HUES6 (cell line): Measurements from ENCODE around the gene PTTG1IP.

Experiments used
- H3K27ac ChIP-seq: 2 replicates; pipeline ENCODE4 v1.7.0; 2013; ENCODE audit warnings: low read depth, mild to moderate bottlenecking, low read length, inconsistent platforms
- H3K27me3 ChIP-seq: 2 replicates; pipeline ENCODE4 v1.6.1; 2013; ENCODE audit warnings: low read length; ENCODE audit not compliant: control insufficient read depth, insufficient read depth
- H3K36me3 ChIP-seq: 2 replicates; pipeline ENCODE4 v1.6.1; 2013; ENCODE audit warnings: low read length; ENCODE audit not compliant: control insufficient read depth, insufficient read depth
- H3K4me1 ChIP-seq: 2 replicates; pipeline ENCODE4 v1.6.1; 2013; ENCODE audit warnings: low read length; ENCODE audit not compliant: control insufficient read depth, insufficient read depth
- H3K4me3 ChIP-seq: 2 replicates; pipeline ENCODE4 v1.5.1; 2013; ENCODE audit warnings: low read depth, low read length
- H3K9ac ChIP-seq: one replicate; pipeline ENCODE4 v1.6.1; 2013; ENCODE audit warnings: mild to moderate bottlenecking, low read length
- H3K9me3 ChIP-seq: 2 replicates; pipeline ENCODE4 v1.6.1; 2013; ENCODE audit warnings: low read depth, low read length; ENCODE audit not compliant: control insufficient read depth, insufficient read depth

Gene PTTG1IP

DNA sequence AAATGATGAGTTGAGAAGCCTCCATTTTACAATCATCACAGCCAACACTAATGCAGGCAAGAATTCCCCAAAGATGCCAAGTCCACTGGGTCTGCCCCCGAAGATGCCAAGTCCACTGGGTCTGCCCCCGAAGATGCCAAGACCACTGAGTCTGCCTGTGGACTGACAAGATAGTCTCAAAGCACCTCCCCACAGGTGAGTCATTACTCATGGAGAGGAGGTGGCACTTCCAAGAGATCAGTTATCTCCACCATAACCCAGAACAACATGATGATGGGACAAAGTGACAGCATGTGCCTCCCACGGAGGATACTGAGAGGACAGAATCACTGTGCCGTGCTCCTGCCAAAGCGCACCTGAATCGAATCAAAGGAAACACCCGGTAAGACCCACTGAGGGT is 4.8 kb downstream of the PTTG1IP start:
- Histone ChIP-seq H3K27ac (no peak overlapping the region), H3K4me1 (peaks cover 63% of the 10 kb centered on the region), H3K36me3 (peaks cover 30% of the 10 kb centered on the region), H3K4me3 (no peak overlapping the region), H3K9ac (no peak overlapping the region), H3K27me3 (no peaks in the 10 kb centered on the region), H3K9me3 (no peaks in the 10 kb centered on the region)

DNA sequence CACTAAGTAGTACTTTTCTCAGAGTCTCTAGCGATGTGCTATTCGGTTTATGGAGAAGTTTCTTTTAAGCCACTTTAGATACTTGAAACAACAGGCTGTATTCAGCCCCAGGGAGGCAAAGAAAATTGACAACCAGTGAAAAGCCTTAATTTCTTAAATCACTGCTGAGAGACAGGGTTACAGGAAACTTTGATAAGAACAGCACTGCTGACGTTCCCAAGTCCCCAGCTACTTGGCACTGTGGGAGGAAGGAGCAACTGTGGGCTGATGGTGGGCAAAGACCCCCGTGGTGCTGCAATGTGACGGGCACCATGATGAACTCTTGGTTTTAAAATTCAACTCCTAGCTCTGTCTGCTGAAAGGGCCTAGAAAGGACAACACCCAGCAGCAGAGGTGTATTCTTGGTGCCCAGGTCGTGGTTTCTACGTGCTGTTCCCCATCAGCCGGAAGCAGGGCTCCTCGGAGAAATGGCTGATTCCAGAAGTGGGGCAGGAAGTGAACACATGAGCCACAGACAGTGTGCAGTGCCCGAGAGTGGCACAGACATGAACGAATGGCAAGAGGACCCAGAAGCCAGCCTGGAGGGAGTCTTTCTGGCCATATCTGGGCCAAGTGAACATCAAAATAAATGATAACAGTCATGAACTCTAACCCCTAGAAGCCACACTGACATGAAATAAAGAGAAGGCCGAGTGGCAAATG is 5.3 kb downstream of the PTTG1IP start:
- Histone ChIP-seq H3K27ac (no peak overlapping the region), H3K36me3 (peaks cover 36% of the 10 kb centered on the region), H3K4me1 (peaks cover 63% of the 10 kb centered on the region)

DNA sequence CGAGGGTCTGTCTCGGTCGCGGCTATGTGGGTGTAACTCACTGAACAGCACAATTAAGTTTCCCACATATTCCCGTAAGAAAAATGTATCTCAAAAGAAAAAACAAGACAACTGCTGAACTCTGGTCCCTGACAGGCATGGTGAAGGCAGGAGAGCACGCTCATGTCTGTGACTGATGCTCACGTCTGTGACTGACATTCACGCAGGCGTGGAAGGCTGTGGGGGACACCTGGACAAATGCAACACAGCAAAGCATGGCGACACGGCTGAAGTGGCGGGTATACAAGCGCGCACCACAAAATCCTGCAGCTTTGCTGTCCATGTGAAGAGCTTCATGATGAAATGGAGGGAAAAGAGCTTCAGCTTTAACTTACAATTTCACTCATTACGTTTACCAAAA is 6.0 kb downstream of the PTTG1IP start:
- no peaks in the 10 kb centered on the region for H3K9me3 ChIP-seq
- peaks cover 63% of the 10 kb centered on the region for H3K4me1 ChIP-seq
- H3K27me3 ChIP-seq = no peaks in the 10 kb centered on the region
- no peak overlapping the region for H3K9ac ChIP-seq
- no peak overlapping the region for H3K4me3 ChIP-seq
- peaks cover 37% of the 10 kb centered on the region for H3K36me3 ChIP-seq
- H3K27ac ChIP-seq = 0 out of 2 replicates have a peak overlapping the region, but pooled peaks have one; percentile 2

More for the DNA sequence above, 5.3 kb downstream of the PTTG1IP start:
- H3K9me3 ChIP-seq = no peaks in the 10 kb centered on the region
- no peak overlapping the region for H3K9ac ChIP-seq
- no peaks in the 10 kb centered on the region for H3K27me3 ChIP-seq
- no peak overlapping the region for H3K4me3 ChIP-seq

DNA sequence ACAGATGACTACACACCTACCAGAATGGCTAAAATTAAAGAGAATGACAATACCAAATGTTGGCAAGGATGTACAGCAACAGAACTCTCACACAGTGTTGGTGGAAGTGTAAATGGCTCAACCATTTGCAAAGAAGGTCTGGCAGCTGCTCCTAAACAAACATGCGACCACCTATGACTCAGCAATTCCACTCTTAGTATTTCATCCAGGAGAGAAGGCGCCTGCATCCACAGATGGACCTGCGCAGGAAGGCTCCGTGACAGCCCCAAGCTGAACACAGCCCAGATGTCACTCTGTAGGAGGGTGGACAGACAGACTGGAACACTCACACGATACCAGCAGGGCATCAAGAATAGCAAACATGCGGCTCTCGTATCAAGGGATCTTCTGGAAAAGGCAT is 6.7 kb downstream of the PTTG1IP start:
- Histone ChIP-seq H3K9me3 (no peaks in the 10 kb centered on the region), H3K36me3 (peaks cover 40% of the 10 kb centered on the region), H3K4me3 (no peak overlapping the region; the same call in 1 of the 2 replicates), H3K27ac (peak overlapping the region; percentile 2), H3K9ac (peak overlapping the region; percentile 36), H3K4me1 (peaks cover 61% of the 10 kb centered on the region), H3K27me3 (no peaks in the 10 kb centered on the region)

DNA sequence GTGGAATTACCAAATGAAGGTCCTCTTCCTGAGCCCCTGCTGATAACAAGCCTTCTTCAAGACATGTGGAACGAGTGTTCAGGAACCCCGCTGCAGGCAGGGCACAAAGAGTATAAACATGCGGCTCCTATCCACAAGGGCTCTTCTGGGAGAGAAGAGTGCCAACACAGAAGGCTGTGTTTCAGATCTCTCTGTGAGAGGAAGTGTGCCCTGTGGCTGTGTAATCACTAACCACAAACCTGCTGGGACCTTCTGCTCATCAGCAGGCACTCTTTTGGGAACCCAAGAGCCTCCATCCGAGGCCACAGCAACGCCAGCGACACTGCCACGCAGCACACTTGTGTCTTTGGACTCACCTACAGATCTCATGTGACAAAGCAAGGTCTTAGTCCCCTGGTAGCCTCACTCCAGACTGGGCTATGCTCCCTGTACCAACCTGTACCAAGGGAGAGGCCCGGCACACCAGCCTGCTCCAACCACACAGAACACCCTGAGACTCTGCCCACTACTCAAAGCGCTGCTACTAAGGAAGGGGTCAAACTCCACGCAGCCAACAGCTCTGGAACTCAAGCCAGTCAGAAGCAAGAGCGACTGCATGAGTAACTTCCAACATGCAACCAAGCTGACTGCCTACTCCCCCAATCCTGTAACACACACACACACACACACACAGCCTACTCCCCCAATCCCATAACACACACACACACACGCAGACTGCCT is 7.8 kb downstream of the PTTG1IP start:
- no peak overlapping the region for H3K4me3 ChIP-seq
- no peaks in the 10 kb centered on the region for H3K9me3 ChIP-seq
- peaks cover 49% of the 10 kb centered on the region for H3K36me3 ChIP-seq
- H3K9ac ChIP-seq = peak overlapping the region; percentile 8
- H3K27ac ChIP-seq = no peak overlapping the region
- no peaks in the 10 kb centered on the region for H3K27me3 ChIP-seq
- peaks cover 52% of the 10 kb centered on the region for H3K4me1 ChIP-seq

DNA sequence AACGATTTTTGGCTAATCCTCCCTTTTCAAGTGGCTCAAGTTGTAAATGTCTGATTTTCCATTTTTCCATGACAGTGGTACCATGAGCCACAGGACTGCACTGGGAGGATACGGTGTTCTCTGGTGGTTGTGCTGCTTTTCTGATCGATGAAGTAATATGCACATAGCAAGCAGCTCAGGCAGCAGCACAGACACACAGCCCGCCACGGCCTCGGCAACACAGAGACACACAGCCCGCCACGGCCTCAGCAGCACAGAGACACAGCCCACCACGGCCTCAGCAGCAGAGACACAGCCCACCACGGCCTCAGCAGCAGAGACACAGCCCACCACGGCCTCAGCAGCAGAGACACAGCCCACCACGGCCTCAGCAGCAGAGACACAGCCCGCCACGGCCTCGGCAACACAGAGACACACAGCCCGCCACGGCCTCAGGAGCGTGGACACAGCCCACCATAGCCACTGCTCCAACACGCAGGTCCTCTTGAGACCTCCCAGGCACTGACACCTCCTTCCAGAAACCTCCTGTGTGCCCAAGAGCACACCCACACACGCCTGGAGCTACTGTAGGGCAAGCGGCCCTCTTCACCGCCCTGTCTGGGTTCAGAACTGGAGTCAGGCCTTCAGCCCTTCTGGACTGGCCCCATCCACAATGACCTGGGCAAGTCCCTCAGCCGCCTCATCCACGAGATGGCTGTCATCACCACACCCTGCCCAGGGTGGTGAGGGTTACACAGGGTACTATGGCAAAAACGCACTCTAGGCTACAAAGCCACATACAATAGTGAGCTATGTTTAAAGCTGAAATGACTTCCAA is 10.4 kb downstream of the PTTG1IP start:
- Histone ChIP-seq H3K27ac (no peak overlapping the region), H3K4me3 (no peak overlapping the region), H3K27me3 (no peaks in the 10 kb centered on the region), H3K36me3 (peaks cover 72% of the 10 kb centered on the region), H3K9me3 (no peaks in the 10 kb centered on the region), H3K9ac (no peak overlapping the region), H3K4me1 (peaks cover 28% of the 10 kb centered on the region)

DNA sequence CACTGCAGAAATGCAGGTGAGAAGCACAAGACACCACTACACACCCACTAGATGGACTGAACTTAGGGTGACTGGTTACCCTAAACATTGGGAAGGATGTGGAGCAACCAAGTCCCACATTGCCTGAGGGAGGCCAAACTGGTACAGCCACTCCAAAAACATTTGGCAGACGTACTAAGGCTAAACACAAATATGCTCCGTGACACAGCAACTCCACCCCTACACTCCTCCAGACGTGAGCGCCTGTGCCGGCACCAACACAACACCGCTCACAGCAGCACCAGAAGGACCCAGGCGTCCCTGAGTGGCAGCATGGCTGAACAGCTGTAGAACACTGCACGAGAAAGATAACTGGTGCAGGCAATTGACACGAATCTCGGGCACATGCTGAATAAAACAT is 14.7 kb downstream of the PTTG1IP start:
- no peaks in the 10 kb centered on the region for H3K9me3 ChIP-seq
- H3K36me3 ChIP-seq = peaks cover 86% of the 10 kb centered on the region
- H3K9ac ChIP-seq = no peak overlapping the region
- H3K27me3 ChIP-seq = no peaks in the 10 kb centered on the region
- H3K4me1 ChIP-seq = peaks cover 6% of the 10 kb centered on the region; the same call in 1 of the 2 replicates
- no peak overlapping the region for H3K4me3 ChIP-seq
- H3K27ac ChIP-seq = no peak overlapping the region

DNA sequence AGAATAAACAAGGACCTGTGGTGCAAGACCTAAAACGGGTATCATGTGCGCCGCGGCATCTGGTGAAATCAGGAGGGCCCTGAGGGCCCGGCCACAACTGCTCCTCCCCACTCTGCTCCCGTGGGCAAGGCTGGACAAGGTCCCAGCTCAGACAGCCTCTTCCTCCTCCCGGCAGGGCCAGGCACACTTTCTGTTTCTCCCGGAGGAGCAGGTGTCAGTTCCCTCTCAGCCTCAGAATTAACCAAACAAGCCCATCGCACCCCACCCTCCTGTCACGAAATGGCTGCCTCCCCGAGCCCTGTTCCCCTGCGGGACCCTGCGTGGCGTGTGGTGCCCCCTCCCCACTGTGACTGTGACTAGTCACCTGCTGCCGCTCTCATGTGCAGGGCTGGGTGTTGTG is 15.2 kb downstream of the PTTG1IP start:
- Histone ChIP-seq H3K9ac (no peak overlapping the region), H3K27me3 (no peaks in the 10 kb centered on the region), H3K36me3 (peaks cover 85% of the 10 kb centered on the region), H3K4me3 (no peak overlapping the region), H3K27ac (no peak overlapping the region), H3K4me1 (peaks cover 6% of the 10 kb centered on the region; the same call in 1 of the 2 replicates), H3K9me3 (no peaks in the 10 kb centered on the region)

DNA sequence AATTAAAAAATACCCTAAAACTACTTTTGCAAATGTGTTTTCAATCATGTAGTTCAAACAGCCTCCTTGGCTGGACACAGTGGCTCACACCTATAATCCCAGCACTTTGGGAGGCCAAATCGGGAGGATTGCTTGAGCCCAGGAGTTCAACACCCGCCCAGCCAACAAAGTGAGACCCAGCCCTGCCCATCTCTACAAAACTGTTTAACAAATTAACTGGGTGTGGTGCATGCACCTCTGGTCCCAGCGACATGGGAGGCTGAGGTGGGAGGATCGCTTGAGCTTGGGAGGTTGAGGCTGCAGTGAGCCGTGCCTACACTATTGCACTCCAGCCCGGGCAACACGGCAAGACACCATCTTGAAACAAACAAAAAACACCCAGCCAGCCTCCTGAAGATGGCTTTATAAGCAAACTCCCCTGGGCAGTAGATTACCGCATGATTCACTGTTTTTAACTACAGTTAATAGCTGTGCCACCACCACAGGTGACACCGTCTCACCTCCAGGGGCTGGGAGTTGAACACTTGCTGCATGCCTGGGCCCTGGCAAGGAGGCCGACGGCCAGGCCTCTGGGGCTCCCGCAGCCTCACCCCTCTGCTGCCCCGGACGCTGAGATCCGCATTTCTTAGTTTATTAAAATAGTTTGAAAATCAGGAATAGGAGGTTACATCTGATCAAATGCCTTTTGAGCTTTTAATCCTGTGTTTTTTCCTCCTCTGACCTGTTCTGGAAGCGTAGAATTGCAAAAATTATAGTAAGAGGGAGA is 16.2 kb downstream of the PTTG1IP start:
- Histone ChIP-seq H3K4me1 (peaks cover 6% of the 10 kb centered on the region; the same call in 1 of the 2 replicates), H3K9me3 (no peaks in the 10 kb centered on the region), H3K27ac (no peak overlapping the region), H3K4me3 (no peak overlapping the region), H3K27me3 (no peaks in the 10 kb centered on the region), H3K36me3 (peaks cover 90% of the 10 kb centered on the region), H3K9ac (no peak overlapping the region)

- Histone ChIP-seq H3K27ac (no peak overlapping the region), H3K27me3 (no peaks in the 10 kb centered on the region), H3K4me3 (no peak overlapping the region), H3K36me3 (peaks cover 93% of the 10 kb centered on the region), H3K4me1 (no peaks in the 10 kb centered on the region), H3K9ac (no peak overlapping the region), H3K9me3 (no peaks in the 10 kb centered on the region)
Measured at GRCh38 chr21:44856131-44856530, 17.4 kb downstream of the PTTG1IP start.
